Gastrocnemius medialis (tissue), 4 donors: ENCODE data around the gene ATP10A. TPM values are rescaled to one million over a fixed set of nuclear protein-coding genes. Genes with fewer than 3 reads are reported as not detected.

Experiments used
- ATAC-seq, 2 donors: fragments of 150-250 bp; one replicate each; pipeline ENCODE4 v1.9.1; 2016
- DNase-seq, 2 donors: peaks; one replicate each; pipeline ENCODE4 v3.0.0-alpha.2; 2019
- H3K27ac ChIP-seq, 4 donors: fragments of 200-600 bp; sonication (generic); 1 replicate in 1 of 4; 2 replicates in 3 of 4; pipeline ENCODE4 v1.5.1; 2016 to 2018; ENCODE audit warnings: mild to moderate bottlenecking in 2 of 4, moderate library complexity in 1 of 4
- H3K27me3 ChIP-seq, 3 donors: fragments of 200-600 bp; sonication (generic) in 2 of 3; 1 replicate in 1 of 3; 2 replicates in 2 of 3; pipeline versions ENCODE4 v1.5.1 to v1.6.0; 2016 to 2019; ENCODE audit warnings: mild to moderate bottlenecking in 1 of 3, moderate library complexity in 1 of 3
- H3K36me3 ChIP-seq, 2 donors: fragments of 200-600 bp; sonication (generic) in 1 of 2; one replicate each; pipeline ENCODE4 v1.5.1; 2017 to 2018
- H3K4me1 ChIP-seq, 2 donors: fragments of 200-600 bp; sonication (generic) in 1 of 2; one replicate each; pipeline ENCODE4 v1.5.1; 2016 to 2017; ENCODE audit warnings: mild to moderate bottlenecking in 2 of 2
- H3K4me3 ChIP-seq, 4 donors: fragments of 200-600 bp; sonication (generic) in 3 of 4; 1 replicate in 1 of 4; 2 replicates in 3 of 4; pipeline ENCODE4 v1.5.1; 2016 to 2019; ENCODE audit warnings: mild to moderate bottlenecking in 2 of 4
- H3K9me3 ChIP-seq, 3 donors: fragments of 200-600 bp; sonication (generic) in 2 of 3; 1 replicate in 1 of 3; 2 replicates in 2 of 3; pipeline ENCODE4 v1.5.1; 2016 to 2019
- CTCF ChIP-seq, 5 experiments: fragments of 450-650 bp in 3 of 5; fragments of 200-600 bp in 2 of 5; sonication (generic) in 2 of 5; IDR thresholded peaks in 4 of 5; conservative IDR thresholded peaks in 1 of 5; 1 replicate in 4 of 5; 2 replicates in 1 of 5; pipeline ENCODE4 v1.5.1; 2016 to 2019; ENCODE audit warnings: antibody characterized with exemption in 5 of 5, mild to moderate bottlenecking in 3 of 5, moderate library complexity in 3 of 5
- POLR2A ChIP-seq, 2 donors: fragments of 450-650 bp; IDR thresholded peaks; one replicate each; pipeline ENCODE4 v1.6.1; 2017; ENCODE audit warnings: antibody characterized with exemption in 2 of 2, mild to moderate bottlenecking in 2 of 2, moderate library complexity in 2 of 2
- in situ Hi-C, 4 donors: fragments of 200-750 bp; cut with MboI; loops; one replicate each; pipeline versions ENCODE4 v1.15.0 to v1.8.0; 2017; ENCODE audit warnings: low sequenced_read_pairs in 4 of 4
- intact Hi-C: fragments of 100-400 bp; cut with DNase I; formaldehyde crosslinking; loops from one replicate; pipeline ENCODE4 v1.15.1; 2023; ENCODE audit warnings: low total_unique reads
- total RNA-seq, 4 donors: library from RNA; depleted of rRNA; stranded (reverse); fragments of >200 nt; gene quantifications; one replicate each; pipeline versions ENCODE4 v1.1.0 to v1.2.3, GENCODE V29; 2016

ATP10A gene
- total RNA-seq, 4 donors from 2014 or later: 0.36 to 0.56 (median 0.47) TPM

GRCh38 chr15:25687276-25687675, 175.9 kb downstream of the ATP10A start:
- ATAC-seq: no peak
- no peak overlapping the region for H3K27ac ChIP-seq
- in situ Hi-C loops (no loop called here), intact Hi-C loops (no loop called here)
- H3K27me3 ChIP-seq: no peaks in the 10 kb centered on the region
- TF ChIP-seq POLR2A (IDR thresholded peaks at IDR 0.05) (no peak), CTCF (IDR thresholded peaks at IDR 0.05 in 4 of 5, conservative IDR thresholded peaks at IDR 0.05 in 1 of 5) (no peak)
- no peak for DNase-seq
- H3K4me1 ChIP-seq: peaks cover 12% of the 10 kb centered on the region in 2 donors
- no peaks in the 10 kb centered on the region for H3K36me3 ChIP-seq
- H3K4me3 ChIP-seq: no peak overlapping the region
- H3K9me3 ChIP-seq: no peaks in the 10 kb centered on the region

- in situ Hi-C loops: no loop called here
- TF ChIP-seq POLR2A (IDR thresholded peaks at IDR 0.05): no peak
- no peak for TF ChIP-seq CTCF (IDR thresholded peaks at IDR 0.05 in 4 of 5, conservative IDR thresholded peaks at IDR 0.05 in 1 of 5)
- intact Hi-C loops: no loop called here
- no peak for DNase-seq
- peaks cover 12 to 14% of the 10 kb centered on the region in 2 donors for H3K4me1 ChIP-seq
- no peaks in the 10 kb centered on the region for H3K27me3 ChIP-seq
- no peak overlapping the region for H3K27ac ChIP-seq
- H3K36me3 ChIP-seq: no peaks in the 10 kb centered on the region
- no peak for ATAC-seq
- no peaks in the 10 kb centered on the region for H3K9me3 ChIP-seq
- no peak overlapping the region for H3K4me3 ChIP-seq
Measured at GRCh38 chr15:25686780-25687179, 176.3 kb downstream of the ATP10A start.

GRCh38 chr15:25684521-25685431, 178.4 kb downstream of the ATP10A start:
- H3K36me3 ChIP-seq: no peaks in the 10 kb centered on the region
- intact Hi-C loops (no loop called here), in situ Hi-C loops (no loop called here)
- H3K9me3 ChIP-seq: no peaks in the 10 kb centered on the region
- no peak overlapping the region for H3K4me3 ChIP-seq
- peak overlapping the region in 3 of 4 donors; percentile 5 to 46 (median 34) for H3K27ac ChIP-seq
- H3K27me3 ChIP-seq: no peaks in the 10 kb centered on the region
- ATAC-seq (peak; percentile 82 to 84), DNase-seq (peak; percentile 58 to 71)
- peaks cover 12 to 14% of the 10 kb centered on the region in 2 donors for H3K4me1 ChIP-seq
- TF ChIP-seq POLR2A (IDR thresholded peaks at IDR 0.05) (no peak), CTCF (IDR thresholded peaks at IDR 0.05 in 4 of 5, conservative IDR thresholded peaks at IDR 0.05 in 1 of 5) (no peak)

- TF ChIP-seq POLR2A (IDR thresholded peaks at IDR 0.05) (no peak), CTCF (IDR thresholded peaks at IDR 0.05 in 4 of 5, conservative IDR thresholded peaks at IDR 0.05 in 1 of 5) (no peak)
- Histone ChIP-seq H3K4me3 (no peak overlapping the region), H3K9me3 (no peaks in the 10 kb centered on the region), H3K36me3 (no peaks in the 10 kb centered on the region), H3K27ac (peak overlapping the region in 2 of 4 donors; percentile 5 to 34), H3K27me3 (no peaks in the 10 kb centered on the region), H3K4me1 (peaks cover 16% of the 10 kb centered on the region in 2 donors)
- ATAC-seq: no peak
- DNase-seq: no peak
- intact Hi-C loops: no loop called here
- in situ Hi-C loops: no loop called here
Measured at GRCh38 chr15:25683911-25684310, 179.2 kb downstream of the ATP10A start.
